ENCODE data around the gene NDUFV3. TPM values are rescaled to one million over a fixed set of nuclear protein-coding genes. Genes with fewer than 3 reads are reported as not detected.

NDUFV3 gene
- total and polyA plus RNA-seq, 2 experiments from 2014 or later, result 31.9 to 36.3 TPM

DNA sequence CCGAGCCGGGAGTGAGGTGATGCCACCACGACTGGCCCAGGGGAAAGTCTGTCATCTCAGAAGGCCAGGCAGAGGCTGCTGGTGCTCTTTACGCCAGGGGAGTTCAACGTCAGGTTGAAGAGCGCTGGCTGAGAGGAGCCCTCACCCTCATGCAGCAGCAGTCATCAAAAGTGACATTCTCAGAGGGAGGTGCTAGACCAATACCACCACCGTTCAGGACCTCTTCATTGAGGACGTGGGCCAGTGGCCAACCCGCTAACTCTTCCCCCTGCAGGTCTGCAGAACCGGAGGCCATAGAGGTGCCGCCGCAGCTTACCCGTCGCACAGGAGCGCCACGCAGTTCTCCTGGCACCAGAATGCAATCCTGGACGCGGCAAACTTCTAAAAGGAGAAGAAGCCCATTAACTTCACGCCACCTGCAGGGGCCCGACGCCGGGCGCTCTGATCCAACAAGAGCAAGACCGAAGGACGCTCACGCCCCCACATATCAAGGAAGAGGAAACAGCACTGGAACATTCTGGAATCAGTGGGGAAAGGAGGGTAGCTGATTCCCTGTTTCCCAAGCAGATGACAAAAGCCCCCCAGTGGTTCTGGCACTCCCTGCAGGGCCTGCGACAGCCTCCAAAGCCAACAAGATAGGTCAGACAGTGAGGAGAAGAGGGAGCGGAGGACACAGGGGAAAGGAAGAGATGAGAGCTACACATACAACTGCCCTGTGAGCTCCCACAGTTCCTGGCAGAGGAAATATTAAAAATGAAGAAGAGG, 38.7 kb upstream of the NDUFV3 start:
- Histone ChIP-seq H3K4me3 (no peak overlapping the region), H3K79me2 (no peaks in the 10 kb centered on the region), H3K27ac (no peak overlapping the region), H3K4me1 (ENCODE audit: insufficient read depth) (no peaks in the 10 kb centered on the region), H3K36me3 (replicated peaks; ENCODE audit: insufficient read depth, low read depth) (no peaks in the 10 kb centered on the region), H4K20me1 (ENCODE audit: insufficient read depth, poor library complexity, severe bottlenecking) (no peaks in the 10 kb centered on the region), H3K9me3 (ENCODE audit: low read depth) (no peaks in the 10 kb centered on the region), H3K4me2 (no peak overlapping the region), H3K27me3 (no peaks in the 10 kb centered on the region), H2AFZ (no peak overlapping the region), H3K9me2 (replicated peaks; ENCODE audit: insufficient read depth) (no peaks in the 10 kb centered on the region)
- WGBS (ENCODE audit: low lambda C conversion rate, missing lambda C conversion rate), result 96% methylated on average over 28 of the region's 28 CpGs
- no peak for DNase-seq (ENCODE audit: low spot score)
- TF ChIP-seq, protein P1, sequence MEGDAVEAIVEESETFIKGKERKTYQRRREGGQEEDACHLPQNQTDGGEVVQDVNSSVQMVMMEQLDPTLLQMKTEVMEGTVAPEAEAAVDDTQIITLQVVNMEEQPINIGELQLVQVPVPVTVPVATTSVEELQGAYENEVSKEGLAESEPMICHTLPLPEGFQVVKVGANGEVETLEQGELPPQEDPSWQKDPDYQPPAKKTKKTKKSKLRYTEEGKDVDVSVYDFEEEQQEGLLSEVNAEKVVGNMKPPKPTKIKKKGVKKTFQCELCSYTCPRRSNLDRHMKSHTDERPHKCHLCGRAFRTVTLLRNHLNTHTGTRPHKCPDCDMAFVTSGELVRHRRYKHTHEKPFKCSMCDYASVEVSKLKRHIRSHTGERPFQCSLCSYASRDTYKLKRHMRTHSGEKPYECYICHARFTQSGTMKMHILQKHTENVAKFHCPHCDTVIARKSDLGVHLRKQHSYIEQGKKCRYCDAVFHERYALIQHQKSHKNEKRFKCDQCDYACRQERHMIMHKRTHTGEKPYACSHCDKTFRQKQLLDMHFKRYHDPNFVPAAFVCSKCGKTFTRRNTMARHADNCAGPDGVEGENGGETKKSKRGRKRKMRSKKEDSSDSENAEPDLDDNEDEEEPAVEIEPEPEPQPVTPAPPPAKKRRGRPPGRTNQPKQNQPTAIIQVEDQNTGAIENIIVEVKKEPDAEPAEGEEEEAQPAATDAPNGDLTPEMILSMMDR (IDR thresholded peaks at IDR 0.05; ENCODE audit: poor library complexity), result no peak
- no peak for TF ChIP-seq EZH2 (IDR thresholded peaks at IDR 0.05; ENCODE audit: borderline replicate concordance)
- TF ChIP-seq EZH2phosphoT487 (IDR thresholded peaks at IDR 0.05; ENCODE audit: low read depth, severe bottlenecking, unreplicated experiment), result no peak

DNA sequence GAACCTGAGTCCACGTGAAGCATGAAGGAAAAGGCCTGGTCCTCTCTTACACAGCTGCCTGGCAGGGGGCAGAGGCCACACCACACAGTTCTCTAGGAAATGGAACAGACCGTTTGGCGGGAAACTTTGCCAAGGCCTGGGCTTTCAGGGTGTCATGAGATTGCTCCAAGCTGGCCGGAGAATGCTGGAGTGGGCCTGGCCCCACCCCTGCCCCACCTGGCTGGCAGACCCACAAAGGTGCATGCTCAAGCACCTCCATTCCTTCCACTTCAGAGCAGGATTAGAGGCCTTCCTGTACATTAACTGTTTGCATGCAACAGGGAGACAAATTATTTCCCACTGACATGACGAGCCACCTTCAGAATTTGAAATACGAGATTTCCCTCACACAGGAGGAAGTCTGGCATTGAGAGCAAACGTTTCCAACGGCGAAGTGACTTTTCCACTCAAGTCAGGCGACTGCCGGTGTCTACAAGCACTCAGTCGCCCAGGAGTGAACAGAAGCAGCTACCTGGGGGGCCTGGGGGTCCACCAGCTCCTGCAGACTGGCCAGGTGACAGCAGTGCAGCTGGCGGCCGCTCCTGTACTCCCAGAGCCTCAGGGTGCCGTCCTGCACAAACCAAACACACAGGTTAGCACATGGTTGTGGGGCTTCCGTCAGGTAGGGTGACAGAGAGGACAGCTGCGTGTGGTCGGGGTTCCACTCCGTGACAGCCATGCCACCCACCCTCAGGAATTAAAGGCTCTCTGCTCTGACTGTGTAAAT, 37.8 kb upstream of the NDUFV3 start:
- no peaks in the 10 kb centered on the region for H4K20me1 ChIP-seq (ENCODE audit: insufficient read depth, poor library complexity, severe bottlenecking)
- TF ChIP-seq EZH2 (IDR thresholded peaks at IDR 0.05; ENCODE audit: borderline replicate concordance) (no peak), EZH2phosphoT487 (IDR thresholded peaks at IDR 0.05; ENCODE audit: low read depth, severe bottlenecking, unreplicated experiment) (no peak)
- TF ChIP-seq, protein P1 (IDR thresholded peaks at IDR 0.05; ENCODE audit: poor library complexity), result no peak
- H3K4me2 ChIP-seq, result no peak overlapping the region
- no peaks in the 10 kb centered on the region for H3K36me3 ChIP-seq (replicated peaks; ENCODE audit: insufficient read depth, low read depth)
- H3K9me3 ChIP-seq (ENCODE audit: low read depth), result no peaks in the 10 kb centered on the region
- no peaks in the 10 kb centered on the region for H3K79me2 ChIP-seq
- no peak for DNase-seq (ENCODE audit: low spot score)
- H3K4me3 ChIP-seq, result no peak overlapping the region
- H2AFZ ChIP-seq, result no peak overlapping the region
- no peak overlapping the region for H3K27ac ChIP-seq
- 93% methylated on average over 19 of the region's 19 CpGs for WGBS (ENCODE audit: low lambda C conversion rate, missing lambda C conversion rate)
- H3K27me3 ChIP-seq, result no peaks in the 10 kb centered on the region
- no peaks in the 10 kb centered on the region for H3K4me1 ChIP-seq (ENCODE audit: insufficient read depth)
- no peaks in the 10 kb centered on the region for H3K9me2 ChIP-seq (replicated peaks; ENCODE audit: insufficient read depth)

- Histone ChIP-seq H3K27me3 (no peaks in the 10 kb centered on the region), H3K4me1 (ENCODE audit: insufficient read depth) (no peaks in the 10 kb centered on the region), H2AFZ (no peak overlapping the region), H3K4me3 (no peak overlapping the region), H3K36me3 (replicated peaks; ENCODE audit: insufficient read depth, low read depth) (no peaks in the 10 kb centered on the region), H3K79me2 (no peaks in the 10 kb centered on the region), H3K27ac (no peak overlapping the region), H3K9me2 (replicated peaks; ENCODE audit: insufficient read depth) (no peaks in the 10 kb centered on the region), H4K20me1 (ENCODE audit: insufficient read depth, poor library complexity, severe bottlenecking) (no peaks in the 10 kb centered on the region), H3K4me2 (no peak overlapping the region), H3K9me3 (ENCODE audit: low read depth) (no peaks in the 10 kb centered on the region)
- WGBS (ENCODE audit: low lambda C conversion rate, missing lambda C conversion rate), result 87% methylated on average over 18 of the region's 18 CpGs
- no peak for DNase-seq (ENCODE audit: low spot score)
- TF ChIP-seq, protein P1 (IDR thresholded peaks at IDR 0.05; ENCODE audit: poor library complexity), result no peak
- TF ChIP-seq EZH2phosphoT487 (IDR thresholded peaks at IDR 0.05; ENCODE audit: low read depth, severe bottlenecking, unreplicated experiment) (no peak), EZH2 (IDR thresholded peaks at IDR 0.05; ENCODE audit: borderline replicate concordance) (no peak)
Measured at GRCh38 chr21:42855937-42856335, 37.2 kb upstream of the NDUFV3 start.

Data from hepatocyte (in vitro differentiated cells).